GM23338 (cell line): ENCODE data around the gene GALK1. TPM values are rescaled to one million over a fixed set of nuclear protein-coding genes. Genes with fewer than 3 reads are reported as not detected.

Source experiments
- ATAC-seq: fragments of 200-7000 bp; cut with Tn5 transposase; 3 replicates; pipeline ENCODE4 v1.9.1; 2020
- DNase-seq: peaks from one replicate; pipeline ENCODE4 v3.0.0-alpha.2; 2015; ENCODE audit warnings: low spot score
- H2AFZ ChIP-seq: fragments of 200-600 bp; sonication (generic); 2 replicates; pipeline ENCODE4 v1.8.0; 2016; ENCODE audit warnings: antibody characterized with exemption, mild to moderate bottlenecking, moderate library complexity
- H3F3A ChIP-seq: fragments of 200-600 bp; sonication (generic); replicated peaks from 2 replicates; pipeline ENCODE4 v1.8.0; 2017; ENCODE audit warnings: antibody characterized with exemption, mixed run types, low read depth
- H3K27ac ChIP-seq: fragments of 200-600 bp; sonication (generic); 2 replicates; pipeline ENCODE4 v1.6.1; 2016; ENCODE audit warnings: low read depth
- H3K27me3 ChIP-seq: fragments of 200-600 bp; sonication (generic); 2 replicates; pipeline ENCODE4 v1.8.0; 2016; ENCODE audit warnings: mild to moderate bottlenecking, mixed run types, moderate library complexity; ENCODE audit not compliant: insufficient read depth
- H3K36me3 ChIP-seq: fragments of 200-600 bp; sonication (generic); 2 replicates; pipeline ENCODE4 v1.8.0; 2016; ENCODE audit warnings: mild to moderate bottlenecking; ENCODE audit not compliant: insufficient read depth
- H3K4me1 ChIP-seq: fragments of 200-600 bp; sonication (generic); 2 replicates; pipeline ENCODE4 v1.8.0; 2016; ENCODE audit warnings: mild to moderate bottlenecking, moderate library complexity; ENCODE audit not compliant: insufficient read depth
- H3K4me2 ChIP-seq: fragments of 200-600 bp; sonication (generic); 2 replicates; pipeline ENCODE4 v1.7.1; 2017; ENCODE audit warnings: mixed run types
- H3K4me3 ChIP-seq: fragments of 200-600 bp; sonication (generic); 2 replicates; pipeline ENCODE4 v1.6.1; 2016; ENCODE audit warnings: mixed run types
- H3K79me2 ChIP-seq: fragments of 200-600 bp; sonication (generic); replicated peaks from 2 replicates; pipeline ENCODE4 v1.8.0; 2017; ENCODE audit warnings: mild to moderate bottlenecking; ENCODE audit not compliant: insufficient read depth
- H3K9me2 ChIP-seq: fragments of 200-600 bp; sonication (generic); 2 replicates; pipeline ENCODE4 v1.8.0; 2017; ENCODE audit not compliant: insufficient read depth
- H4K20me1 ChIP-seq: fragments of 200-600 bp; sonication (generic); replicated peaks from 2 replicates; pipeline ENCODE4 v1.8.0; 2017; ENCODE audit warnings: mild to moderate bottlenecking; ENCODE audit not compliant: insufficient read depth
- H3K27ac Mint-ChIP-seq: 2 replicates; pipeline ENCODE4 v1.8.0; 2020; ENCODE audit warnings: inconsistent platforms, mild to moderate bottlenecking, moderate library complexity, mixed read lengths
- H3K27me3 Mint-ChIP-seq: 3 replicates; pipeline ENCODE4 v1.8.0; 2022; ENCODE audit warnings: low read depth, mild to moderate bottlenecking, moderate library complexity, mixed read lengths, inconsistent platforms; ENCODE audit not compliant: insufficient read depth, poor library complexity
- H3K36me3 Mint-ChIP-seq: 3 replicates; pipeline ENCODE4 v1.8.0; 2021; ENCODE audit warnings: low read depth, mild to moderate bottlenecking, inconsistent platforms, moderate library complexity, mixed read lengths
- H3K4me1 Mint-ChIP-seq: 3 replicates; pipeline ENCODE4 v1.8.0; 2020; ENCODE audit warnings: mild to moderate bottlenecking, inconsistent platforms, mixed read lengths
- H3K4me3 Mint-ChIP-seq: 3 replicates; pipeline ENCODE4 v1.8.0; 2021; ENCODE audit warnings: moderate library complexity, mild to moderate bottlenecking, inconsistent platforms, mixed read lengths
- H3K9me3 Mint-ChIP-seq: 3 replicates; pipeline ENCODE4 v1.8.0; 2020; ENCODE audit warnings: moderate library complexity, mild to moderate bottlenecking, inconsistent platforms, mixed read lengths
- CREB1 ChIP-seq: fragments of 250-450 bp; sonication (Bioruptor Pico); IDR thresholded peaks from 2 replicates; pipeline ENCODE4 v1.5.0; 2020; ENCODE audit warnings: low read depth, mild to moderate bottlenecking, moderate library complexity
- EZH2 ChIP-seq: fragments of 200-600 bp; sonication (generic); IDR thresholded peaks from one replicate; pipeline ENCODE4 v1.8.0; 2017; ENCODE audit warnings: antibody characterized with exemption, mild to moderate bottlenecking, low read depth; ENCODE audit not compliant: unreplicated experiment
- EZH2phosphoT487 ChIP-seq: fragments of 200-600 bp; sonication (generic); IDR thresholded peaks from one replicate; pipeline ENCODE4 v1.8.1; 2018; ENCODE audit warnings: antibody characterized with exemption; ENCODE audit not compliant: unreplicated experiment
- JUNB ChIP-seq: IDR thresholded peaks from one replicate; pipeline ENCODE4 v1.6.1; 2016; ENCODE audit warnings: antibody characterized with exemption; ENCODE audit not compliant: unreplicated experiment
- NANOG ChIP-seq: IDR thresholded peaks from 2 replicates; pipeline ENCODE4 v1.6.1; 2016; ENCODE audit warnings: antibody characterized with exemption, borderline replicate concordance
- POLR2AphosphoS5 ChIP-seq: IDR thresholded peaks from 2 replicates; pipeline ENCODE4 v1.6.1; 2016; ENCODE audit warnings: antibody characterized with exemption, low read depth
- STAT1 ChIP-seq: IDR thresholded peaks from one replicate; pipeline ENCODE4 v1.6.1; 2016; ENCODE audit warnings: antibody characterized with exemption; ENCODE audit not compliant: unreplicated experiment
- ZNF114 ChIP-seq: fragments of 250-450 bp; sonication (Bioruptor Pico); IDR thresholded peaks from 2 replicates; pipeline ENCODE4 v1.5.0; 2020; ENCODE audit warnings: mild to moderate bottlenecking, moderate library complexity
- ZNF331 ChIP-seq: fragments of 250-450 bp; sonication (Bioruptor Pico); IDR thresholded peaks from 2 replicates; pipeline ENCODE4 v1.5.0; 2020; ENCODE audit warnings: low read depth, mild to moderate bottlenecking, moderate library complexity
- polyA plus RNA-seq: library from polyadenylated mRNA; unstranded; fragments of >200 nt; fragmentation: Nextera tagmentation; extraction: Ambion mirVana; gene quantifications from 2 replicates; pipeline ENCODE4 v1.2.1, GENCODE V29; 2016
- total RNA-seq: library from RNA; depleted of rRNA; stranded (reverse); fragments of >200 nt; shearing (Covaris generic); gene quantifications from 2 replicates; pipeline ENCODE4 v1.2.3, GENCODE V29; 2014
- TF ChIP-seq, protein P1 (sequence below), 2 experiments: fragments of 200-600 bp in 1 of 2; sonication (generic) in 1 of 2; conservative IDR thresholded peaks; 2 replicates each; pipeline versions ENCODE4 v1.5.1 to v1.6.1; 2016 to 2017; ENCODE audit warnings: antibody characterized with exemption in 2 of 2, low read depth in 2 of 2, mild to moderate bottlenecking in 2 of 2, moderate library complexity in 1 of 2
- TF ChIP-seq, protein P2 (sequence below): IDR thresholded peaks from 2 replicates; pipeline ENCODE4 v1.6.1; 2016; ENCODE audit warnings: antibody characterized with exemption
- TF ChIP-seq, protein P3 (sequence below): IDR thresholded peaks from one replicate; pipeline ENCODE4 v1.6.1; 2018; ENCODE audit warnings: antibody characterized with exemption; ENCODE audit not compliant: unreplicated experiment
- TF ChIP-seq, protein P4 (sequence below): fragments of 250-450 bp; sonication (Bioruptor Pico); IDR thresholded peaks from 2 replicates; pipeline ENCODE4 v1.5.0; 2020; ENCODE audit warnings: mild to moderate bottlenecking, moderate library complexity

GALK1 gene
- total and polyA plus RNA-seq, 2 experiments from 2014 or later = 30.5 to 31.7 TPM

DNA sequence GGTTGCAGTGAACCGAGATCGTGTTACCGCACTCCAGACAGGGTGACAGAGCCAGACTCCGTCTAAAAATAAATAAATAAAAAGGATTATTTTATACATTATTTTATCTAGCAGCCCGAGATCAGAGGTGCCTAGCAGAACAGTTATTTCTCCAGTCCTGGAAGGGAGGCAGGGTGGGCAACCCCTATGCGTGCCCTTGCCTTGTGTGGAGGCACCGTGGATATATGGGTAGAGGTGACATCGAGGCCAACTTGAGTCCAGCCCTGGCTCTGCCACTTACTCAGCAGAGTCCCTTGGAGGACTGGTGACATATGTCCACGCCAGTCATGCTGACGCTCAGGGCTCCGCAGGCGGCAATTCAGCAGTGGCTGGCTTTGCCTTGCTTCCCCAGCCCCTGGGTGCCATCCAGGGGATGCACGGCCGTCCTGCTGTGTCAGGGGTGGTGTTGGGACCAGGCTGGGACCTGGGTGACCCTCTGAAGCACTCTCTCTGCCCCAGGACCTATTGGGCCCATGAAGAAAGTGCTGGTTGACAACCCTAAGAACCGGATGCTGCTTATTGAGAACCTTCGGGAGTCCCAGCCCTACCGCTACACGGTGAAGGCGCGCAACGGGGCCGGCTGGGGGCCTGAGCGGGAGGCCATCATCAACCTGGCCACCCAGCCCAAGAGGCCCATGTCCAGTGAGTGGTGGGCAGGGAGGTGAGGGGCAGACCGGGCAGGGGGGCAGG is 13.2 kb downstream of the GALK1 start:
- H3K4me1 ChIP-seq = no peaks in the 10 kb centered on the region
- H3K4me3 ChIP-seq = no peak overlapping the region
- H3K36me3 Mint-ChIP-seq = no peaks in the 10 kb centered on the region
- no peaks in the 10 kb centered on the region for H3K9me2 ChIP-seq
- no peaks in the 10 kb centered on the region for H3K36me3 ChIP-seq
- H3K4me3 Mint-ChIP-seq = no peak overlapping the region
- no peak overlapping the region for H3K4me2 ChIP-seq
- ATAC-seq (no peak), DNase-seq (no peak)
- H3K27me3 ChIP-seq = no peaks in the 10 kb centered on the region
- peaks cover 6% of the 10 kb centered on the region for H3K4me1 Mint-ChIP-seq
- H3K79me2 ChIP-seq = no peaks in the 10 kb centered on the region
- H3K27ac Mint-ChIP-seq = no peak overlapping the region
- H3F3A ChIP-seq = peaks cover 7% of the 10 kb centered on the region; the same call in 1 of the 2 replicates
- peaks cover 25% of the 10 kb centered on the region for H3K27me3 Mint-ChIP-seq
- H3K27ac ChIP-seq = no peak overlapping the region
- no peak for TF ChIP-seq POLR2AphosphoS5
- TF ChIP-seq, protein P1, sequence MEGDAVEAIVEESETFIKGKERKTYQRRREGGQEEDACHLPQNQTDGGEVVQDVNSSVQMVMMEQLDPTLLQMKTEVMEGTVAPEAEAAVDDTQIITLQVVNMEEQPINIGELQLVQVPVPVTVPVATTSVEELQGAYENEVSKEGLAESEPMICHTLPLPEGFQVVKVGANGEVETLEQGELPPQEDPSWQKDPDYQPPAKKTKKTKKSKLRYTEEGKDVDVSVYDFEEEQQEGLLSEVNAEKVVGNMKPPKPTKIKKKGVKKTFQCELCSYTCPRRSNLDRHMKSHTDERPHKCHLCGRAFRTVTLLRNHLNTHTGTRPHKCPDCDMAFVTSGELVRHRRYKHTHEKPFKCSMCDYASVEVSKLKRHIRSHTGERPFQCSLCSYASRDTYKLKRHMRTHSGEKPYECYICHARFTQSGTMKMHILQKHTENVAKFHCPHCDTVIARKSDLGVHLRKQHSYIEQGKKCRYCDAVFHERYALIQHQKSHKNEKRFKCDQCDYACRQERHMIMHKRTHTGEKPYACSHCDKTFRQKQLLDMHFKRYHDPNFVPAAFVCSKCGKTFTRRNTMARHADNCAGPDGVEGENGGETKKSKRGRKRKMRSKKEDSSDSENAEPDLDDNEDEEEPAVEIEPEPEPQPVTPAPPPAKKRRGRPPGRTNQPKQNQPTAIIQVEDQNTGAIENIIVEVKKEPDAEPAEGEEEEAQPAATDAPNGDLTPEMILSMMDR (conservative IDR thresholded peaks at IDR 0.05; ENCODE audit: low read depth in 2 of 2) = no peak
- TF ChIP-seq, protein P2, sequence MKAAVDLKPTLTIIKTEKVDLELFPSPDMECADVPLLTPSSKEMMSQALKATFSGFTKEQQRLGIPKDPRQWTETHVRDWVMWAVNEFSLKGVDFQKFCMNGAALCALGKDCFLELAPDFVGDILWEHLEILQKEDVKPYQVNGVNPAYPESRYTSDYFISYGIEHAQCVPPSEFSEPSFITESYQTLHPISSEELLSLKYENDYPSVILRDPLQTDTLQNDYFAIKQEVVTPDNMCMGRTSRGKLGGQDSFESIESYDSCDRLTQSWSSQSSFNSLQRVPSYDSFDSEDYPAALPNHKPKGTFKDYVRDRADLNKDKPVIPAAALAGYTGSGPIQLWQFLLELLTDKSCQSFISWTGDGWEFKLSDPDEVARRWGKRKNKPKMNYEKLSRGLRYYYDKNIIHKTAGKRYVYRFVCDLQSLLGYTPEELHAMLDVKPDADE = no peak
- TF ChIP-seq NANOG = no peak
- TF ChIP-seq EZH2 = no peak
- no peak for TF ChIP-seq CREB1
- TF ChIP-seq STAT1 = no peak
- TF ChIP-seq, protein P3, sequence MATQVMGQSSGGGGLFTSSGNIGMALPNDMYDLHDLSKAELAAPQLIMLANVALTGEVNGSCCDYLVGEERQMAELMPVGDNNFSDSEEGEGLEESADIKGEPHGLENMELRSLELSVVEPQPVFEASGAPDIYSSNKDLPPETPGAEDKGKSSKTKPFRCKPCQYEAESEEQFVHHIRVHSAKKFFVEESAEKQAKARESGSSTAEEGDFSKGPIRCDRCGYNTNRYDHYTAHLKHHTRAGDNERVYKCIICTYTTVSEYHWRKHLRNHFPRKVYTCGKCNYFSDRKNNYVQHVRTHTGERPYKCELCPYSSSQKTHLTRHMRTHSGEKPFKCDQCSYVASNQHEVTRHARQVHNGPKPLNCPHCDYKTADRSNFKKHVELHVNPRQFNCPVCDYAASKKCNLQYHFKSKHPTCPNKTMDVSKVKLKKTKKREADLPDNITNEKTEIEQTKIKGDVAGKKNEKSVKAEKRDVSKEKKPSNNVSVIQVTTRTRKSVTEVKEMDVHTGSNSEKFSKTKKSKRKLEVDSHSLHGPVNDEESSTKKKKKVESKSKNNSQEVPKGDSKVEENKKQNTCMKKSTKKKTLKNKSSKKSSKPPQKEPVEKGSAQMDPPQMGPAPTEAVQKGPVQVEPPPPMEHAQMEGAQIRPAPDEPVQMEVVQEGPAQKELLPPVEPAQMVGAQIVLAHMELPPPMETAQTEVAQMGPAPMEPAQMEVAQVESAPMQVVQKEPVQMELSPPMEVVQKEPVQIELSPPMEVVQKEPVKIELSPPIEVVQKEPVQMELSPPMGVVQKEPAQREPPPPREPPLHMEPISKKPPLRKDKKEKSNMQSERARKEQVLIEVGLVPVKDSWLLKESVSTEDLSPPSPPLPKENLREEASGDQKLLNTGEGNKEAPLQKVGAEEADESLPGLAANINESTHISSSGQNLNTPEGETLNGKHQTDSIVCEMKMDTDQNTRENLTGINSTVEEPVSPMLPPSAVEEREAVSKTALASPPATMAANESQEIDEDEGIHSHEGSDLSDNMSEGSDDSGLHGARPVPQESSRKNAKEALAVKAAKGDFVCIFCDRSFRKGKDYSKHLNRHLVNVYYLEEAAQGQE = no peak
- TF ChIP-seq, protein P4, sequence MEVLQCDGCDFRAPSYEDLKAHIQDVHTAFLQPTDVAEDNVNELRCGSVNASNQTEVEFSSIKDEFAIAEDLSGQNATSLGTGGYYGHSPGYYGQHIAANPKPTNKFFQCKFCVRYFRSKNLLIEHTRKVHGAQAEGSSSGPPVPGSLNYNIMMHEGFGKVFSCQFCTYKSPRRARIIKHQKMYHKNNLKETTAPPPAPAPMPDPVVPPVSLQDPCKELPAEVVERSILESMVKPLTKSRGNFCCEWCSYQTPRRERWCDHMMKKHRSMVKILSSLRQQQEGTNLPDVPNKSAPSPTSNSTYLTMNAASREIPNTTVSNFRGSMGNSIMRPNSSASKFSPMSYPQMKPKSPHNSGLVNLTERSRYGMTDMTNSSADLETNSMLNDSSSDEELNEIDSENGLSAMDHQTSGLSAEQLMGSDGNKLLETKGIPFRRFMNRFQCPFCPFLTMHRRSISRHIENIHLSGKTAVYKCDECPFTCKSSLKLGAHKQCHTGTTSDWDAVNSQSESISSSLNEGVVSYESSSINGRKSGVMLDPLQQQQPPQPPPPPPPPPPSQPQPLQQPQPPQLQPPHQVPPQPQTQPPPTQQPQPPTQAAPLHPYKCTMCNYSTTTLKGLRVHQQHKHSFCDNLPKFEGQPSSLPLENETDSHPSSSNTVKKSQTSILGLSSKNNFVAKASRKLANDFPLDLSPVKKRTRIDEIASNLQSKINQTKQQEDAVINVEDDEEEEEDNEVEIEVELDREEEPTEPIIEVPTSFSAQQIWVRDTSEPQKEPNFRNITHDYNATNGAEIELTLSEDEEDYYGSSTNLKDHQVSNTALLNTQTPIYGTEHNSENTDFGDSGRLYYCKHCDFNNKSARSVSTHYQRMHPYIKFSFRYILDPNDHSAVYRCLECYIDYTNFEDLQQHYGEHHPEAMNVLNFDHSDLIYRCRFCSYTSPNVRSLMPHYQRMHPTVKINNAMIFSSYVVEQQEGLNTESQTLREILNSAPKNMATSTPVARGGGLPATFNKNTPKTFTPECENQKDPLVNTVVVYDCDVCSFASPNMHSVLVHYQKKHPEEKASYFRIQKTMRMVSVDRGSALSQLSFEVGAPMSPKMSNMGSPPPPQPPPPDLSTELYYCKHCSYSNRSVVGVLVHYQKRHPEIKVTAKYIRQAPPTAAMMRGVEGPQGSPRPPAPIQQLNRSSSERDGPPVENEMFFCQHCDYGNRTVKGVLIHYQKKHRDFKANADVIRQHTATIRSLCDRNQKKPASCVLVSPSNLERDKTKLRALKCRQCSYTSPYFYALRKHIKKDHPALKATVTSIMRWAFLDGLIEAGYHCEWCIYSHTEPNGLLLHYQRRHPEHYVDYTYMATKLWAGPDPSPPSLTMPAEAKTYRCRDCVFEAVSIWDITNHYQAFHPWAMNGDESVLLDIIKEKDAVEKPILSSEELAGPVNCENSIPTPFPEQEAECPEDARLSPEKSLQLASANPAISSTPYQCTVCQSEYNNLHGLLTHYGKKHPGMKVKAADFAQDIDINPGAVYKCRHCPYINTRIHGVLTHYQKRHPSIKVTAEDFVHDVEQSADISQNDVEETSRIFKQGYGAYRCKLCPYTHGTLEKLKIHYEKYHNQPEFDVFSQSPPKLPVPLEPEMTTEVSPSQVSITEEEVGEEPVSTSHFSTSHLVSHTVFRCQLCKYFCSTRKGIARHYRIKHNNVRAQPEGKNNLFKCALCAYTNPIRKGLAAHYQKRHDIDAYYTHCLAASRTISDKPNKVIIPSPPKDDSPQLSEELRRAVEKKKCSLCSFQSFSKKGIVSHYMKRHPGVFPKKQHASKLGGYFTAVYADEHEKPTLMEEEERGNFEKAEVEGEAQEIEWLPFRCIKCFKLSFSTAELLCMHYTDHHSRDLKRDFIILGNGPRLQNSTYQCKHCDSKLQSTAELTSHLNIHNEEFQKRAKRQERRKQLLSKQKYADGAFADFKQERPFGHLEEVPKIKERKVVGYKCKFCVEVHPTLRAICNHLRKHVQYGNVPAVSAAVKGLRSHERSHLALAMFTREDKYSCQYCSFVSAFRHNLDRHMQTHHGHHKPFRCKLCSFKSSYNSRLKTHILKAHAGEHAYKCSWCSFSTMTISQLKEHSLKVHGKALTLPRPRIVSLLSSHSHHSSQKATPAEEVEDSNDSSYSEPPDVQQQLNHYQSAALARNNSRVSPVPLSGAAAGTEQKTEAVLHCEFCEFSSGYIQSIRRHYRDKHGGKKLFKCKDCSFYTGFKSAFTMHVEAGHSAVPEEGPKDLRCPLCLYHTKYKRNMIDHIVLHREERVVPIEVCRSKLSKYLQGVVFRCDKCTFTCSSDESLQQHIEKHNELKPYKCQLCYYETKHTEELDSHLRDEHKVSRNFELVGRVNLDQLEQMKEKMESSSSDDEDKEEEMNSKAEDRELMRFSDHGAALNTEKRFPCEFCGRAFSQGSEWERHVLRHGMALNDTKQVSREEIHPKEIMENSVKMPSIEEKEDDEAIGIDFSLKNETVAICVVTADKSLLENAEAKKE (CRISPR knock-in tag) = no peak
- TF ChIP-seq ZNF114 (CRISPR knock-in tag) = no peak
- TF ChIP-seq EZH2phosphoT487 = no peak
- TF ChIP-seq ZNF331 (CRISPR knock-in tag) = no peak
- TF ChIP-seq JUNB = no peak
- no peaks in the 10 kb centered on the region for H4K20me1 ChIP-seq
- H3K9me3 Mint-ChIP-seq = no peaks in the 10 kb centered on the region
- no peak overlapping the region for H2AFZ ChIP-seq
